Measurements from ENCODE around the gene JADE2. TPM values are rescaled to one million over a fixed set of nuclear protein-coding genes. Genes with fewer than 3 reads are reported as not detected.
"Not testable (repeated sequence)": the region's sequence is repeated elsewhere in the genome, so short reads cannot be mapped to it uniquely, and the experiment has no call there.

The JADE2 gene
- total RNA-seq, 1 donor from 2014 or later: 16.8 TPM

- H3K36me3 Mint-ChIP-seq (ENCODE audit: low read depth): peaks cover 1% of the 10 kb centered on the region
- H3K4me1 Mint-ChIP-seq (ENCODE audit: low read depth): peaks cover 58% of the 10 kb centered on the region
- no peaks in the 10 kb centered on the region for H3K27me3 Mint-ChIP-seq (ENCODE audit: low read depth)
- no peak for TF ChIP-seq CTCF (IDR thresholded peaks at IDR 0.05)
- H3K9me3 Mint-ChIP-seq (ENCODE audit: low read depth): no peaks in the 10 kb centered on the region
- no peak overlapping the region for H3K4me3 Mint-ChIP-seq (ENCODE audit: unreplicated experiment)
- H3K27ac Mint-ChIP-seq (ENCODE audit: unreplicated experiment): no peak overlapping the region
- DNase-seq (ENCODE audit: low spot score): no peak
Observed at GRCh38 chr5:134553821-134554267, 28.4 kb downstream of the JADE2 start.

- no peak for DNase-seq (ENCODE audit: low spot score)
- no peaks in the 10 kb centered on the region for H3K9me3 Mint-ChIP-seq (ENCODE audit: low read depth)
- H3K36me3 Mint-ChIP-seq (ENCODE audit: low read depth): peaks cover 1% of the 10 kb centered on the region
- no peak for TF ChIP-seq CTCF (IDR thresholded peaks at IDR 0.05)
- no peaks in the 10 kb centered on the region for H3K27me3 Mint-ChIP-seq (ENCODE audit: low read depth)
- peaks cover 58% of the 10 kb centered on the region for H3K4me1 Mint-ChIP-seq (ENCODE audit: low read depth)
- no peak overlapping the region for H3K4me3 Mint-ChIP-seq (ENCODE audit: unreplicated experiment)
- peak overlapping the region; percentile 68 for H3K27ac Mint-ChIP-seq (ENCODE audit: unreplicated experiment)
Observed at GRCh38 chr5:134554319-134555222, 29.1 kb downstream of the JADE2 start.

GRCh38 chr5:134555223-134555889 is 29.9 kb downstream of the JADE2 start:
- no peak overlapping the region for H3K4me3 Mint-ChIP-seq (ENCODE audit: unreplicated experiment)
- no peaks in the 10 kb centered on the region for H3K9me3 Mint-ChIP-seq (ENCODE audit: low read depth)
- H3K4me1 Mint-ChIP-seq (ENCODE audit: low read depth): peaks cover 54% of the 10 kb centered on the region
- H3K36me3 Mint-ChIP-seq (ENCODE audit: low read depth): peaks cover 5% of the 10 kb centered on the region
- no peak for DNase-seq (ENCODE audit: low spot score)
- peak overlapping the region; percentile 83 for H3K27ac Mint-ChIP-seq (ENCODE audit: unreplicated experiment)
- no peaks in the 10 kb centered on the region for H3K27me3 Mint-ChIP-seq (ENCODE audit: low read depth)
- no peak for TF ChIP-seq CTCF (IDR thresholded peaks at IDR 0.05)

- Mint-ChIP-seq H3K27me3 (ENCODE audit: low read depth) (no peaks in the 10 kb centered on the region), H3K27ac (ENCODE audit: unreplicated experiment) (peak overlapping the region; percentile 83), H3K4me1 (ENCODE audit: low read depth) (peaks cover 49% of the 10 kb centered on the region), H3K4me3 (ENCODE audit: unreplicated experiment) (no peak overlapping the region), H3K36me3 (ENCODE audit: low read depth) (peaks cover 8% of the 10 kb centered on the region), H3K9me3 (ENCODE audit: low read depth) (no peaks in the 10 kb centered on the region)
- TF ChIP-seq CTCF (IDR thresholded peaks at IDR 0.05): no peak
- DNase-seq (ENCODE audit: low spot score): no peak
Observed at GRCh38 chr5:134555890-134556311, 30.4 kb downstream of the JADE2 start.

GRCh38 chr5:134556588-134556987 is 31.1 kb downstream of the JADE2 start:
- not testable (repeated sequence) for DNase-seq (ENCODE audit: low spot score); H3K9me3 Mint-ChIP-seq (ENCODE audit: low read depth); H3K27me3 Mint-ChIP-seq (ENCODE audit: low read depth); H3K36me3 Mint-ChIP-seq (ENCODE audit: low read depth); H3K4me3 Mint-ChIP-seq (ENCODE audit: unreplicated experiment)
- Mint-ChIP-seq H3K4me1 (ENCODE audit: low read depth) (peaks cover 47% of the 10 kb centered on the region), H3K27ac (ENCODE audit: unreplicated experiment) (peak overlapping the region; percentile 65)

Measured in chondrocyte (in vitro differentiated cells).